HG03457 (cell line): ENCODE results near the gene ANKRD63.

Experiments
- ATAC-seq: cut with Tn5 transposase; IDR thresholded peaks from one replicate; pipeline ENCODE4 v1.9.1; 2021; ENCODE audit warnings: moderate number of reproducible peaks; ENCODE audit not compliant: unreplicated experiment

ANKRD63 gene

DNA sequence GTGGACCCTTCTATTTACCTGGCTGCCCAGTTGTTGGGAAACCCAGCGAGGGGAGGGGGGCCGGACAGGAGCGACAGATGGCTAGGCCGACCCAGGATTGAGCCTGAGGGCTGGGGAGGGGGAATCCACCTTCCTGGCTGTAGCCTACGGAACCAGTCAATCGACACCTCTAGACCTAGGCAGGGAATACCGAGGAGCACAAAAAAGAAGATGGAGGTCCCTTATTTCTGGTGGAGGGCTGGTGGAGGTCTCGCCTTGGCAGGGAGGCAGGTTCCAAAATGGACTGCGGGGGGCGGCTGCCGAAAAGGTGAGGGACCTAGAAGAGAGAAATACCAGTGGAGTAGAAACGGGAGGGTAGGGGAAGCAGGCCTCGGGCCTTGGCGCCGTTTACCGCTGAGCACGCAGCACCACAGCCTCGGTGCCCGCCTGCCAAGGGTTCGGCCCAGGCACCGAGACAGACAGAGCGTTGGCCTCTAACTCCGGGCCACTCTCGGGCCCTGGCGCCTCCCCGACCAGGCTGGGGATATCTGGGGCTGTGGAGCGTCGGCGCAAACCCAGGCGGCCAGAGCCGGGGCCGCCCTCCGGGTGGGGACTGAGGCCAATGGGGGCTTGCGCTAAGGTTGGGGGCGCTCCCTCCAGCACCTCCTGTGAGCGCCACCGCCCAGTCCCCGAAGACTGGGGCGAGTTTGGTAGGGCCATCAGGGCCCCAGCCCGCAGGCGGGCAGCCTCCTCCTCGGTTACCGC, 1.6 kb downstream of the ANKRD63 start:
- ATAC-seq: no peak

DNA sequence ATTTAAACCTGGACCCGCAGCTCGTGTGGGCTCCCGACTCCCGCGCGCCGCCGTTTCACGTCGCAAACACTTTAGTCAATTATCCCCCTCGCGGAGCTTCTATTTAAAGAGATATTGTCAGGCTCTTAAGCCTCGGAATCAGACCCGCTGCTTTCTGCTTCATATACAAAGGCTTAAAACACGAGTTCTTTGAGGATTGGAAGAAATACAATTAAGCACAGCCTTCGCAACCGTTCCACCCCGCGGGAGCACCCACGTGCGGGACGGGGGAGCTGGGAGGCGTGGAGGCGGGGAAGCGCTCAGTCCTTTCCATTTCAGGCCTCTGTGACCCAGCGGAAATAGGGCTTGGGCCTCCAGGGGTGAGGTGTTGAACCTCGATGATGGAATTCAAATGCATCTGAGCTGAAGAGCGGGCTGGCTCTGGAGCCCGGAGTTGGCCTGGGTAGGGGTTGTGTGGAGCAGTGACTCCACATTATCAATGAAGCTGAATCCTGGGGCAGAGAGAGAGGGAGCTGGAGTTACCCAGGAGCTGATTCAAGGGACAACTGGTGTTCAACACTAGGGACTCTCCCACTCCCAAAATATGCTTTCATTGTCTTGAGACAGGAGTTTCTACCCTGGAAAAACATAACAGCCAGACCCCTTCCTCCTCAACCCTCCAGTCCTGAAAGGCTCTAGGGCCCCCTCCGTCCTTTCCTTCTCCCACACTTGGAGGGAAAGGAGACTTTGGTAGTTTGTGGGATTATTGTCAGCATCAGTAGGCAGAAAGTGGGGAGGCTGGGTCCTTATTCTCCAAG, 2.4 kb downstream of the ANKRD63 start:
- ATAC-seq: no peak

DNA sequence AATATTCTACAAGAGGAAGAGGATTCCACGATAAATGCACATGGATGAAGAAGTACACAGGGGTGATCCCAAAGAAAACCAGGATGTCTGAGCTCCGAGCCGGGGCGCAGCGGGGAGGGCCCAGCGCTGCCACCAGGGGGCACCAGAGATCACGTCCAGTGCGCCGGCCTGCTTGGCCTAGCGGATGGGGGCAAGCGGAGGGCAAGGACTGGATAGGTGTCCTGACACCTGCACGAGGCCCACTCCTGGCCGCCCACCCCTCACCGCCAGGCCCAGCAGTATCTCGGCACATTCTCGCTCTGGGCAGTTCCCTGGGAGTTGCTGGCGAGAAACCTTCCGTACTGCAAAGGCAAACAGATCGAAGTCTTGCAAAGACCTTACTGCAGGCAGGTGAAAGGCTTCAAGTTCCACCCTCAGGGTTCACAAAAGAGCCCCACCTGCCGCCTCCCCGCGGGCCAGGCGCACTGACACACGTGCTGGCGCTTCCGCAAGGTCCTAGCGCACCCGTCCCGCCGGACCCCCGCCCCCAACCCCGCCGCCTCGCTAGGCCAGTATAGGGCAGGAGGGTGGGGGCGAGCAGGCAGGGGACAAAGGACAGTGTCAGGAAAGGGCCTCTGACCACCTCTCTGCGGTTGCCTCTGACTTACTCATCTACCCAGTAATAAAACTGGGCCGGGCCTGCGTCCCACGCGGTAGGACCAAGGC, 3.3 kb downstream of the ANKRD63 start:
- ATAC-seq: no peak

DNA sequence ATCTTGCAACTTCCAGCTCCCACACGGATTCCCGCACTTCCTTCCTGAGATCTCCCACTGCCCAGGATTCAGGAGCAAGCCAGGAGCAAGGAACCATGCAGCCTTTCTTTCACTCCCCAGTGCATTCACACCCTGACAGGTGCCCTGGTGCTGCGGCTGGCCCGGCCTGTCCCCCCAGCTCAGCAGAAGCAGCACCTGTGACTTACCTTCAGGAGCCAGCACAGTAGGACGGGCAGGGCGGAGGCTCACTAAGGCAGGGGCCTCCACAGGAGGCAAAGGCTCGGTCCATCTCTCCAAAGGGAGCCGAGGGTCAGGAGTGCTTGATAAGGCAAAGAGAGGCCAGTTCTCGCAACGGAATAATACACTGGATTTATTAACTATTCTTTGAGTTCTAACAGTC, 4.8 kb downstream of the ANKRD63 start:
- ATAC-seq: no peak

DNA sequence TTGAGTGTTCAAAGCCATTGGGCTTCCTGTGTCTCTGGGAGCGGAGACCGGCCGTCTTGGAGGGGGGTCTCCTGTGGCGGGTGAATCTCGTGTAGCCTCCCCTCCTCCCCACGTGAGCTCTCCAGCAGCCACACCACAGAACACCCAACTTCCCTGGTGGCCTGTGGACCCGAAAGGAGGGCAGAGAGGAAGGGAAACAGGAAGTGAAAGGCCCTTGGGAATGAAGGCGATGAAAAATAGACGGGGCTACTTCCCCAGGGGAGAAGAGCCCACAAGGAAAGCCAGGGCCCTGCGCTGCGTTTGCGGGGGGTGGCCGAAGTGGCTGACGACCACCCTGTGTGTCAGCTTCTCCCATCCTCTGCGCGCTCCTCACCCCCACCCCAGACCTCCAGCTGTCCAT, 5.4 kb downstream of the ANKRD63 start:
- no peak for ATAC-seq

DNA sequence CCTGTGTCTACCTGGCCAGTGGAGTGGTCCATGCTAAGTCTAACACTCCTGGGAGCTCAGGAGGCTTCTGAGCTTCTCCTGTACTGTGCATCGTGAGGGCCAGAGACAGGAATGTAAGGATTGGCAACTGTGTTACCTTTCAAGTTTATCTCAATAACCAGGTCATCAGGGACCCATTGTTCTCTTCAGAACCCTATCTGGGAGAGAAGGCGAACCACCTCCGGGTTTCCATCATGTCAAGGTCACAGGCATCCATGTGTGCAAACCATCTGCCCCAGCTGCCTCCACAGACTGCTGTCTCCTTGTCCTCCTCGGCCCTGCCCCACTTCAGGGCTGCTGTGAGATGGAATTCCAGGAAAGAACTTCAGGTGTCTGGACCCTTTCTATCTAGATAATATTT, 5.9 kb downstream of the ANKRD63 start:
- ATAC-seq: no peak

DNA sequence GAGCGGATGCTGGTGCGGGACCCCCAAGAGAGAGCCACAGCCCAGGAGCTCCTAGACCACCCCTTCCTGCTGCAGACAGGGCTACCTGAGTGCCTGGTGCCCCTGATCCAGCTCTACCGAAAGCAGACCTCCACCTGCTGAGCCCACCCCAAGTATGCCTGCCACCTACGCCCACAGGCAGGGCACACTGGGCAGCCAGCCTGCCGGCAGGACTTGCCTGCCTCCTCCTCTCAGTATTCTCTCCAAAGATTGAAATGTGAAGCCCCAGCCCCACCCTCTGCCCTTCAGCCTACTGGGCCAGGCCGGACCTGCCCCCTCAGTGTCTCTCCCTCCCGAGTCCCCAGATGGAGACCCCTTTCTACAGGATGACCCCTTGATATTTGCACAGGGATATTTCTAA, 6.9 kb downstream of the ANKRD63 start:
- no peak for ATAC-seq

DNA sequence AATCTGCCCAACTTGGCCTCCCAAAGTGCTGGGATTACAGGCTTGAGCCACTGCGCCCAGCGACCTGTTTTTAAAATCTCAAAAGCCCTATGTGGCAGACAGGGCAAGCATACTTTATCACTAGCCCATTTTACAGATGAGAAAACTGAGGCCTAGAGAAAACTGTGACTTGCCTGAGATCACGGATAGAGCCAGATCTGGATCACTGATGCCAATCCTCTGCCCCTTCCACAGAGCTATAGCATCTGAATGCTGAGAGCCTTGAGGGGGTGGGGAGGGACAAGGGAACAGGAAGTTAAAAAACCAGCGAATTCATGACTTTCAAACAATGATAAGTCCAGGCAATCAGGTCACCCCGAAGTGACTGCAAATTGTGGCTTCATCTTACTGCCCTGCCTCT, 7.3 kb downstream of the ANKRD63 start:
- no peak for ATAC-seq

DNA sequence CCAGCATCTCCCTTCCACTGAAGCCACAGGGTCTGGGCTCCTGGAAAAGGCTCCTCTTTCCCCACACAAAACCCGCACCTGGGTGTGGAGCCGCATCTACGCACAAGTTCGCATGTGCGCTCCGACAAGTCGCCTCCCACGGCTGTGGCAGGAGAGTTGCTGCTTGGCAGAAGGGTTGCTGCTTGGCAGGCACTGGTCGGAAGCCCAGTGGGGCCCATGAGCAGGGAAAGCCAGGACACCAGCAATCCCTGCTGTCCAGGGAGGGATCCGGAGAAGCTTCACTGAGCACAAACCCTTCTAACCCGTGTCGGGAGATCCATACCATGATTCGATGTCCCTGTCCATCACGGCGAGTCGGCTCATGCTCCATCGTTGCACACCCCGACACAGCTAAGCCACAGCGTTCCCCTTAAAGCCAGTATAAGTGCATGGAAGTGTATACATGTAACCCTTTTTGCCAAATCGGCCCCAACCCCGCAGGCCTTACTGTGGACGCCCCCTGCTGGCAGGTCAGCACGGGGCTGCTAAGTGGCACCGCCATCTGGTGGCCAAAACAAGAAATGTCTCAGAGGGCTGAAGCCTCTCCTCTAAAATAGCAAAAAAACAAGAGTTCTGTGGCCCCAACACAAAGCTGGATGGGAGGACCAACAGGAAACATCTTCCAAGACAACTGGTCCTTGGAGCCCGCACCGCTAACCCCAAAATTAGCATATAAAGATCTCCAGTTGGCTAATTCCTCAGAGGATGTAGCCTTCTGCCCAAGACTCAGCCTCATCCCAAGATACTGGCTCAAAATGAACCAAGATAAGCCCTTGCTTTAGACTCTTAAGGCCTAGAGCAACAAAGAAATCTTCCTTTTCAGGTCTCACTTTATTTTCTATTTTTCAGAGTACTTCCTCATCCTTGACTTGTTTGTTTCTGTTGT, 8.3 kb downstream of the ANKRD63 start:
- ATAC-seq: no peak

DNA sequence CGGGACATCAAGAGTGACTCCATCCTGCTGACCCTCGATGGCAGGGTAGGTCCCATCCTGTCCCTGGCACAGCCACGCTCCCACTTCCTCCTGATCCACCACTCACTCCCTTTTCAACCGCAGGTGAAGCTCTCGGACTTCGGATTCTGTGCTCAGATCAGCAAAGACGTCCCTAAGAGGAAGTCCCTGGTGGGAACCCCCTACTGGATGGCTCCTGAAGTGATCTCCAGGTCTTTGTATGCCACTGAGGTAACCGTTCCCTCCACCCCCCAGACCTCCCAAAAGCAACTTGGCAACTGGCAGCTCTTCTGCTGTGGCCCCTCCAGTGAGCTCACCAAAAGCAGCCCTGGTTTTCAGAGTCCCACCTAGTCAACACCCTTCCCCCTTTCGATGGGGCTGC, 9.4 kb downstream of the ANKRD63 start:
- no peak for ATAC-seq

DNA sequence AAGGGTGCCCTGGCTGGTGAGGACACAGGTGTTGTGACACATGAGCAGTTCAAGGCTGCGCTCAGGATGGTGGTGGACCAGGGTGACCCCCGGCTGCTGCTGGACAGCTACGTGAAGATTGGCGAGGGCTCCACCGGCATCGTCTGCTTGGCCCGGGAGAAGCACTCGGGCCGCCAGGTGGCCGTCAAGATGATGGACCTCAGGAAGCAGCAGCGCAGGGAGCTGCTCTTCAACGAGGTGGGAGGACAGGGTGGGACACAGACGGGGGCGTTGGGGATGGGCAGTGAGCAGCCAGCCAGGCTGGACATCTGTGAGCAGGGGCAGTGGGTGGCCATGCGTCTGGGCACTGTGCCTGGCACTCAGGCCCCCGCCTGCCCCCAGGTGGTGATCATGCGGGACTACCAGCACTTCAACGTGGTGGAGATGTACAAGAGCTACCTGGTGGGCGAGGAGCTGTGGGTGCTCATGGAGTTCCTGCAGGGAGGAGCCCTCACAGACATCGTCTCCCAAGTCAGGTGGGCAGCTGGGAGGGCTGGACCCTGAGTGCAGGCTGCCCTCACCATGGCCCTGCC, 10.3 kb downstream of the ANKRD63 start:
- ATAC-seq: no peak

DNA sequence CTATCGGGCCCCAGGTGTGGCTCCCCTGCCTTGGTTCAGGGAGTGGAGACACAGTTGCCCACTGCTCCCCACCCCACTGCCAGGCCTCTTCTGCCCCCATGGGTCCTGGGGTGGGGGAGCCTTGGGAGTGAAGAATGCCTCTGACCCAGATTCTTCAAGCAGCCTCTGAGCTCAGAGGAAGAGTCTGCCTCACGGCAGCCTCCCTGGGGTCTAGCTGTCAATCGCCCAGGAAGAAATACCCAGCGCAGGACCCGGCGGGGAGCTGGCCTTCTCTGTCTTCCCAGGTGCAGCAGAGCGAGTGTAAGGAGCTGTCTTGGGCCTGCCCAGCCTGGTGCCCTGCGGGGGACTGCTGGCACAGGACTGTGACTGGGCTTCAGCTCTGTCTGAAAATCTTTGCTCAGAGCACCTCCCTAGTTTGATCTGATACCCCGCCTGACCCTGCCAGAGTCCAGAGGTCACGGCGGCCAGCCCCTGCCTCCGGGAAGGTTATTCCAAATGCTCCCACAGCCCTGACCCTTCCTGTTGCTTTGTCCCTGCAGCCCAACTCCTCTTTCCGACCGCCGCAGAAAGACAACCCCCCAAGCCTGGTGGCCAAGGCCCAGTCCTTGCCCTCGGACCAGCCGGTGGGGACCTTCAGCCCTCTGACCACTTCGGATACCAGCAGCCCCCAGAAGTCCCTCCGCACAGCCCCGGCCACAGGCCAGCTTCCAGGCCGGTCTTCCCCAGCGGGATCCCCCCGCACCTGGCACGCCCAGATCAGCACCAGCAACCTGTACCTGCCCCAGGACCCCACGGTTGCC, 11.0 kb downstream of the ANKRD63 start:
- ATAC-seq: no peak

DNA sequence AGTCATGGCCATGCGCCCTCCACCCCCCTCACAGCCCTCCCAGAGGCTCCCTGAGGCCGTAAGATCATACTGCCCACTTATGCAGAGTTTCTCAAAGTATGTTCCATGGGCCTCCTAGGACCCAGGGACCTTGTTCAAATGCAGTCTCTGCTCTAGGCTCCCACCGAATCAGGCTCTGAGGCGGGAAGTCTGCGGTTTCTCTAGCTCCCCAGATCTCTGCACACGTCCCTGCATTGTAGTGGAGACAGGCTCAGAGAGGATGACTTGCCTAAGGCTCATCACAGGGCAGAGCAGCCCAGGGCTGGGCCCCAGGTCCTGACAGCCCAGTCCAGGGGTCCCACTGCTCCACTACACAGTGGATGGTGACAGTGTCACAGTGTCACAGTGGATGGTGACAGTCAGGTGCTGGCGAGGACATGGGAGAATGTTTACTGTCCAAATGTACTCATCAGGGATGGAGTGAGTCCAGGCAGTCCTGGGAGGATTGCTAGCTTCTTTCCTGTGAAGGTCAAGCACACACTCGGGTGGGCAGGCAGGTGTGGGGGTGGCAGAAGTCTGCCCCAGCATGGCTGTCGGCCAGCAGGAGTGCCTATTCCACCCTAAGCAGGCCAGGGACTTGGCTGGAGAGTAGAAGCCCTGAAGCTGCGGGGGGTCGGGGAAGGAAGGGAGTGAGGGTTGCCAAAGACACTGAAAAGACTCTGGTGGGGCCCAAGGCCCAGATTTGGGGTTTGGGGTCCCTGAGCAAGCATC, 12.4 kb downstream of the ANKRD63 start:
- ATAC-seq: no peak

DNA sequence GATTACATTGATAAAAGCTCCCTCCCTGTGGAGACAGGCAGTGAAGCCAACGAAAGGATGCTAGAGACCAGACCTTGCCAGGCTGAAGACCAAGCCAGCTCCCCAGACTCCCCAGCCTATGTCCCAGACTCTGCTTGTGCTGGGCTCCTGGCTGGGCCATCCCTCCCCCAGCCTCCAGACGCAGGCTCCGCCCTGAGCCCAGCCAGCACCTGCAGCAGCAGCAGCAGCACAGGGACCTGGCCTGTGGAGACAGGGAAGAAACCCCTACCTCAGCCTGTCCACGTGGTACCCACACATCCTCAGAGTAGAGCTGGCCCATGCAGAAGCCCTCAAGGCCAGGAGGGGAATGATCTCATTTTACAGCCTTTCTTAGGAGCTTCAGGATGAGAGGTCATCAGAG, 13.3 kb downstream of the ANKRD63 start:
- ATAC-seq: no peak

DNA sequence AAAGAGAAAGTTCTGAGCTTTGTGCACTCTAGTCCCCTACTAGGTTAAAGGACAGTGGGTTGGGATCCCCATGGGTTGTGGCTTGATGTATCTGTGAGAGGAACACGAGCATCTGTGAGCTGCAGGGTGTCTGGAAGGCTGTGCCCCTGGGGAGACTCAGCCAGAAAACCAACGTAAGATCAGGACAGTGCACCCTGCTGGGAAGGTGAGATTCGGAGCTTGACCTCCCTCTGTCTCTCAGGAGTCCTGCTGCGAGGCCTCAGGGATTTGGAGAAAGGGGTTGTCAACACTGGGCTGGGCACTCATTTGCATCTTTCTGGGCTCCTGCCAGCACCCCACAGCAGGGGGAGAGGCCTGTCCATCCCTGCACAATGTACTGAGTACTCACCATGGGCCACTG, 15.2 kb downstream of the ANKRD63 start:
- no peak for ATAC-seq

DNA sequence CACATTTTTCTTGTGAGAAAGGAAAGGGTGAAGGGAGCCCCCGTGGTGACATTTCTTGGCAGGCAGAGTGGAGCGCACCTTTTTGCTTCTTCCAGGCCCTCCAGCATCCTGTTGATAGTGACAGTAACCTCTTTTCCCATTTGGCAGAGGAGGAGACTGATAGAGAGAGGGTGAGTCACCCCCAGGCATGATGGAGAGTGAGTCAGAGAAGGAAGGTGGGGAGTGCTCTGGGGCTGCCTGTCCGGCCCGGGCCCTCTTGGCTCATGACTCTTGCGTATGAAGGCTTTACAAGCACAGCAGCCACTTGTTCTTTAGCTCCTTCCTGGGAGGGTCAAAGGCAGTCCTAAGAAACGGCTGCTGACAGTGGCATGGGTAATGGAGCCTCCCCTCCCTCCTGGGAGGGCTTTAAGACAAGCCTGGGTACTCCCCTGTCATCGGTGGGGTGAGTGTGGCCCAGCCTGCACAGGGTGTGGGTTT, 16.0 kb downstream of the ANKRD63 start:
- ATAC-seq: no peak

DNA sequence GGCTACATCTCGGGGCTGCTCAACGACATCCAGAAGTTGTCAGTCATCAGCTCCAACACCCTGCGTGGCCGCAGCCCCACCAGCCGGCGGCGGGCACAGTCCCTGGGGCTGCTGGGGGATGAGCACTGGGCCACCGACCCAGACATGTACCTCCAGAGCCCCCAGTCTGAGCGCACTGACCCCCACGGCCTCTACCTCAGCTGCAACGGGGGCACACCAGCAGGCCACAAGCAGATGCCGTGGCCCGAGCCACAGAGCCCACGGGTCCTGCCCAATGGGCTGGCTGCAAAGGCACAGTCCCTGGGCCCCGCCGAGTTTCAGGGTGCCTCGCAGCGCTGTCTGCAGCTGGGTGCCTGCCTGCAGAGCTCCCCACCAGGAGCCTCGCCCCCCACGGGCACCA, 17.0 kb downstream of the ANKRD63 start:
- no peak for ATAC-seq

DNA sequence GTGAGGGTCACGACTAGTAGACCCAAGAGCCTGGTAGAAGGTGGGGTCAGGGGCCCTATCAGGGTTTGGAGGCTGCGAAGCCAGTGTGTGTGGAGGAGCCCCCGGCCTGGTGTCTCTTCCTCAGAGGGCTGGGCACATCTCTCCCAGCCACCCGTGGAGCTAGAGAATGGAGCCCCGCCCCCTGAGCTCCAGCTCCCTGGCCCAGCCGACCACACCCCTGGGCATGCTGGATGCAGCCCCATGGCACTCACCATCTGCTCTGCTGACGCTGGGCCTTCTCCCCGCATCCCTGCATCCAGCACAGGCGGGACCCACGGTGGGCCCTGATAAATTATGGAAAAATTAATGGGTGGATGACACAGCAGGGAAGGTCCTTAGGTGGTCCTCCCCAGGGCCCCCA, 17.5 kb downstream of the ANKRD63 start:
- no peak for ATAC-seq
